Trophoblast cell (in vitro differentiated cells and primary cell): ENCODE results near the gene CDK6. TPM values are rescaled to one million over a fixed set of nuclear protein-coding genes. Genes with fewer than 3 reads are reported as not detected.
"Not testable (repeated sequence)": the region's sequence is repeated elsewhere in the genome, so short reads cannot be mapped to it uniquely, and the experiment has no call there.

Source experiments
- DNase-seq, 2 donors: peaks; one replicate each; pipeline ENCODE4 v3.0.0-alpha.2; 2016
- H2AFZ ChIP-seq: 2 replicates; pipeline ENCODE4 v1.6.1; 2013; ENCODE audit warnings: low read length, moderate library complexity, mild to moderate bottlenecking; ENCODE audit not compliant: insufficient read depth, poor library complexity
- H2AK5ac ChIP-seq: 2 replicates; pipeline ENCODE4 v1.6.1; 2013; ENCODE audit warnings: mild to moderate bottlenecking, low read length
- H2BK120ac ChIP-seq: 2 replicates; pipeline ENCODE4 v1.6.1; 2013; ENCODE audit warnings: low read length, mild to moderate bottlenecking, moderate library complexity; ENCODE audit not compliant: insufficient read depth, poor library complexity
- H2BK12ac ChIP-seq: 2 replicates; pipeline ENCODE4 v1.6.1; 2013; ENCODE audit warnings: mild to moderate bottlenecking, low read length, moderate library complexity
- H2BK5ac ChIP-seq: 2 replicates; pipeline ENCODE4 v1.6.1; 2013; ENCODE audit warnings: low read length, low read depth, moderate library complexity, mild to moderate bottlenecking; ENCODE audit not compliant: poor library complexity
- H3K14ac ChIP-seq: 2 replicates; pipeline ENCODE4 v1.6.1; 2013; ENCODE audit warnings: mild to moderate bottlenecking, low read length
- H3K18ac ChIP-seq: 2 replicates; pipeline ENCODE4 v1.6.1; 2013; ENCODE audit warnings: mild to moderate bottlenecking, low read length
- H3K23ac ChIP-seq: 2 replicates; pipeline ENCODE4 v1.6.1; 2013; ENCODE audit warnings: low read length
- H3K27ac ChIP-seq: 2 replicates; pipeline ENCODE4 v1.5.1; 2013; ENCODE audit warnings: low read depth, mild to moderate bottlenecking, inconsistent platforms, low read length, moderate library complexity
- H3K27me3 ChIP-seq: 2 replicates; pipeline ENCODE4 v1.6.1; 2013; ENCODE audit warnings: inconsistent platforms, mild to moderate bottlenecking, low read length, moderate library complexity; ENCODE audit not compliant: insufficient read depth
- H3K36me3 ChIP-seq, 2 experiments: 1 replicate in 1 of 2; 2 replicates in 1 of 2; pipeline ENCODE4 v1.6.1; 2013; ENCODE audit warnings: low read length in 2 of 2, mild to moderate bottlenecking in 2 of 2, moderate library complexity in 1 of 2; ENCODE audit not compliant: insufficient read depth in 2 of 2, control insufficient read depth in 1 of 2
- H3K4ac ChIP-seq: 2 replicates; pipeline ENCODE4 v1.6.1; 2013; ENCODE audit warnings: low read depth, mild to moderate bottlenecking, low read length, moderate library complexity
- H3K4me1 ChIP-seq, 2 experiments: 1 replicate in 1 of 2; 2 replicates in 1 of 2; pipeline ENCODE4 v1.6.1; 2013; ENCODE audit warnings: low read length in 2 of 2, mild to moderate bottlenecking in 2 of 2, moderate library complexity in 1 of 2; ENCODE audit not compliant: insufficient read depth in 2 of 2, control insufficient read depth in 1 of 2
- H3K4me2 ChIP-seq: 2 replicates; pipeline ENCODE4 v1.6.1; 2013; ENCODE audit warnings: inconsistent platforms, mild to moderate bottlenecking, low read length, moderate library complexity
- H3K4me3 ChIP-seq: 2 replicates; pipeline ENCODE4 v1.5.1; 2013; ENCODE audit warnings: mild to moderate bottlenecking, low read depth, low read length, inconsistent platforms
- H3K79me1 ChIP-seq: one replicate; pipeline ENCODE4 v1.6.1; 2013; ENCODE audit warnings: low read length
- H3K79me2 ChIP-seq: 2 replicates; pipeline ENCODE4 v1.6.1; 2013; ENCODE audit warnings: low read length, mild to moderate bottlenecking; ENCODE audit not compliant: control insufficient read depth, insufficient read depth, poor library complexity
- H3K9ac ChIP-seq: 2 replicates; pipeline ENCODE4 v1.6.1; 2013; ENCODE audit warnings: mild to moderate bottlenecking, low read length
- H3K9me3 ChIP-seq: 2 replicates; pipeline ENCODE4 v1.6.1; 2013; ENCODE audit warnings: low read depth, mild to moderate bottlenecking, control low read depth, inconsistent platforms, low read length; ENCODE audit not compliant: insufficient read depth
- H4K12ac ChIP-seq: 2 replicates; pipeline ENCODE4 v1.6.1; 2013; ENCODE audit warnings: low read depth, mild to moderate bottlenecking, low read length, moderate library complexity
- H4K8ac ChIP-seq: 2 replicates; pipeline ENCODE4 v1.6.1; 2013; ENCODE audit warnings: low read depth, mild to moderate bottlenecking, low read length, moderate library complexity
- H4K91ac ChIP-seq: one replicate; pipeline ENCODE4 v1.6.1; 2013; ENCODE audit warnings: low read depth, mild to moderate bottlenecking, low read length, moderate library complexity
- WGBS: extraction: QIAGEN DNeasy Blood & Tissue Kit; methylation state at CpG from one replicate; pipeline ENCODE4 v1.1.7; 2013; ENCODE audit warnings: missing lambda C conversion rate; ENCODE audit not compliant: insufficient read length, insufficient coverage; ENCODE audit errors: extremely low coverage; 5-methylcytosine and 5-hydroxymethylcytosine counted together
- polyA plus RNA-seq: library from polyadenylated mRNA; stranded (reverse); fragments of 200-250 nt; gene quantifications from 2 replicates; pipeline ENCODE4 v1.2.3, GENCODE V29; 2013

CDK6 gene
- 29.5 and 33.6 TPM in 2 replicates for polyA plus RNA-seq

GRCh38 chr7:92836489-92836999 is at the start of gene CDK6:
TSS of gene CDK6 (minus strand) at chr7:92836573. CDS start at chr7:92833323, 3,250 bp downstream.
- H4K8ac ChIP-seq, result peak within 1 kb of the TSS; percentile 88
- DNase-seq, result peak; percentile 46 to 70
- H4K12ac ChIP-seq, result peak within 1 kb of the TSS; percentile 76
- peak within 1 kb of the TSS; percentile 97 for H2BK5ac ChIP-seq
- H3K79me2 ChIP-seq, result peaks cover 26% of the 10 kb centered on the region
- peak within 1 kb of the TSS; percentile 86 for H2BK12ac ChIP-seq
- H3K4ac ChIP-seq, result peak within 1 kb of the TSS; percentile 96
- peak within 1 kb of the TSS; percentile 99 for H3K18ac ChIP-seq
- H3K4me3 ChIP-seq, result peak within 1 kb of the TSS; percentile 92
- H4K91ac ChIP-seq, result peak within 1 kb of the TSS; percentile 89
- peak within 1 kb of the TSS; percentile 75 for H2AFZ ChIP-seq
- H3K36me3 ChIP-seq, result peaks cover 0 to 2% of the 10 kb centered on the region in 2 experiments
- peak within 1 kb of the TSS; percentile 88 for H2AK5ac ChIP-seq
- peak within 1 kb of the TSS; percentile 84 for H3K9ac ChIP-seq
- no peaks in the 10 kb centered on the region for H3K9me3 ChIP-seq
- peak within 1 kb of the TSS; percentile 78 for H3K27ac ChIP-seq
- H3K4me1 ChIP-seq, result no peaks in the 10 kb centered on the region
- peak within 1 kb of the TSS; percentile 78 for H2BK120ac ChIP-seq
- WGBS, result no CpG with 5 or more reads among the region's 54 CpGs
- H3K79me1 ChIP-seq, result peaks cover 40% of the 10 kb centered on the region
- H3K4me2 ChIP-seq, result peak within 1 kb of the TSS; percentile 95
- H3K14ac ChIP-seq, result peak within 1 kb of the TSS; percentile 96
- no peaks in the 10 kb centered on the region for H3K27me3 ChIP-seq
- H3K23ac ChIP-seq, result no peak within 1 kb of the TSS

DNA sequence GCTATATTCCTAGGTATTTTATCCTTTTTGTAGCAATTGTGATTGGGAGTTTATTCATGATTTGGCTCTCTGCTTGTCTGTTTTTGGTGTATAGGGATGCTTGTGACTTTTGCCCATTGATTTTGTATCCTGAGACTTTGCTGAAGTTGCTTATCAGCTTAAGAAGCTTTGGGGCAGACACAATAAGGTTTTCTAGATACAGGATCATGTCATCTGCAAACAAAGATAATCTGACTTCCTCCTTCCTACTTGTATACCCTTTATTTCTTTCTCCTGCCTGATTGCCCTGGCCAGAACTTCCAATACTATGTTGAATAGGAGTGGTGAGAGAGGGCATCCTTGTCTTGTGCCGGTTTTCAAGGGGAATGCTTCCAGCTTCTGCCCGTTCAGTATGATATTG is 49.7 kb upstream of the CDK6 start:
- H3K27ac ChIP-seq, H3K4ac ChIP-seq, H2BK120ac ChIP-seq, H3K4me2 ChIP-seq, H3K79me2 ChIP-seq, H3K36me3 ChIP-seq, H4K12ac ChIP-seq, H3K9ac ChIP-seq, H3K4me3 ChIP-seq, H3K18ac ChIP-seq, H3K27me3 ChIP-seq, H3K79me1 ChIP-seq, DNase-seq, H2BK5ac ChIP-seq, H3K14ac ChIP-seq, H4K91ac ChIP-seq, H4K8ac ChIP-seq, H3K9me3 ChIP-seq, H2BK12ac ChIP-seq, H2AFZ ChIP-seq, H3K4me1 ChIP-seq, H2AK5ac ChIP-seq, H3K23ac ChIP-seq: not testable (repeated sequence)
- WGBS, result no CpG with 5 or more reads among the region's 2 CpGs

GRCh38 chr7:92884218-92884617 is 47.8 kb upstream of the CDK6 start:
- Histone ChIP-seq H4K12ac (no peak overlapping the region), H2BK12ac (no peak overlapping the region), H3K4ac (no peak overlapping the region), H4K8ac (no peak overlapping the region), H3K18ac (no peak overlapping the region), H3K27me3 (no peaks in the 10 kb centered on the region), H3K27ac (no peak overlapping the region), H2BK5ac (no peak overlapping the region), H3K9me3 (no peaks in the 10 kb centered on the region), H3K14ac (no peak overlapping the region), H2BK120ac (no peak overlapping the region), H3K4me1 (no peaks in the 10 kb centered on the region), H2AK5ac (no peak overlapping the region), H3K9ac (no peak overlapping the region), H3K23ac (no peak overlapping the region), H3K36me3 (no peaks in the 10 kb centered on the region), H3K4me2 (no peak overlapping the region), H3K4me3 (no peak overlapping the region), H3K79me2 (no peaks in the 10 kb centered on the region), H3K79me1 (no peaks in the 10 kb centered on the region), H4K91ac (no peak overlapping the region), H2AFZ (no peak overlapping the region)
- no peak for DNase-seq

DNA sequence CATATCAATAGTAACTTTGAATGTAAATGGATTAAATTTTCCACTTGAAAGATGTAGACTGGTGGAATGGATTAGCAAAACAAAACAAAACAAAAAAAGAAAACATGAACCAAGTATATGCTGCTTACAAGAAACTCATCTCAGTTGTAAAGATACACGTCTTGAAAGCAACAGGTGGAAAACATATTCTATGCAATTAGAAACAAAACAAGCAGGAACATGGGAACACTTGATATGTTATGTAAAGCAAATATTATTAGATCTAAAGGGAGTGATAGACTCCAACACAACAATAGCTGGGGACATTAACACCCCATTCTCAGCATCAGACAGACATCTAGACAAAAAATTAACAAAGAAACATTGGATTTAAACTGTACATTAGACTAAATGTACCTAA is 46.4 kb upstream of the CDK6 start:
- H3K18ac ChIP-seq, result no peak overlapping the region
- H3K79me1 ChIP-seq, result no peaks in the 10 kb centered on the region
- no peak overlapping the region for H3K27ac ChIP-seq
- no peak overlapping the region for H3K4me2 ChIP-seq
- no peak overlapping the region for H2AFZ ChIP-seq
- no peaks in the 10 kb centered on the region for H3K4me1 ChIP-seq
- H3K36me3 ChIP-seq, result no peaks in the 10 kb centered on the region
- no peak overlapping the region for H2BK12ac ChIP-seq
- H2AK5ac ChIP-seq, result no peak overlapping the region
- no peak overlapping the region for H4K12ac ChIP-seq
- no peak overlapping the region for H2BK5ac ChIP-seq
- H3K79me2 ChIP-seq, result no peaks in the 10 kb centered on the region
- H3K4me3 ChIP-seq, result no peak overlapping the region
- H3K27me3 ChIP-seq, result no peaks in the 10 kb centered on the region
- WGBS, result no CpG with 5 or more reads among the region's 1 CpG
- no peak overlapping the region for H3K14ac ChIP-seq
- no peak overlapping the region for H2BK120ac ChIP-seq
- no peak for DNase-seq
- no peaks in the 10 kb centered on the region for H3K9me3 ChIP-seq
- no peak overlapping the region for H4K8ac ChIP-seq
- H3K9ac ChIP-seq, result no peak overlapping the region
- H3K4ac ChIP-seq, result no peak overlapping the region
- no peak overlapping the region for H4K91ac ChIP-seq
- H3K23ac ChIP-seq, result no peak overlapping the region
